ENCODE data around the gene SLC25A20.

SLC25A20 gene

GRCh38 chr3:48819234-48820221 is 79.2 kb downstream of the SLC25A20 start:
- TF ChIP-seq CTCF (conservative IDR thresholded peaks at IDR 0.05) (no peak), ZFX (IDR thresholded peaks at IDR 0.05) (no peak)
- H3K27ac ChIP-seq, result no peak overlapping the region

GRCh38 chr3:48811524-48811923 is 87.2 kb downstream of the SLC25A20 start:
- H3K27ac ChIP-seq, result no peak overlapping the region
- TF ChIP-seq ZFX (IDR thresholded peaks at IDR 0.05) (no peak), CTCF (conservative IDR thresholded peaks at IDR 0.05) (no peak)

Data from C4-2B (cell line).